Testis (tissue), 2 donors: ENCODE measurements around the gene TOX2.

Source experiments
- POLR2A ChIP-seq: fragments of 450-650 bp; IDR thresholded peaks from one replicate; pipeline ENCODE4 v1.6.1; 2017; ENCODE audit warnings: antibody characterized with exemption, mild to moderate bottlenecking, moderate library complexity
- TF ChIP-seq, protein P1 (sequence below), 3 experiments: fragments of 450-650 bp in 2 of 3; fragments of 200-600 bp in 1 of 3; sonication (generic) in 1 of 3; IDR thresholded peaks; one replicate each; pipeline ENCODE4 v1.5.1; 2016 to 2019; ENCODE audit warnings: antibody characterized with exemption in 3 of 3, mild to moderate bottlenecking in 2 of 3, moderate library complexity in 1 of 3

DNA sequence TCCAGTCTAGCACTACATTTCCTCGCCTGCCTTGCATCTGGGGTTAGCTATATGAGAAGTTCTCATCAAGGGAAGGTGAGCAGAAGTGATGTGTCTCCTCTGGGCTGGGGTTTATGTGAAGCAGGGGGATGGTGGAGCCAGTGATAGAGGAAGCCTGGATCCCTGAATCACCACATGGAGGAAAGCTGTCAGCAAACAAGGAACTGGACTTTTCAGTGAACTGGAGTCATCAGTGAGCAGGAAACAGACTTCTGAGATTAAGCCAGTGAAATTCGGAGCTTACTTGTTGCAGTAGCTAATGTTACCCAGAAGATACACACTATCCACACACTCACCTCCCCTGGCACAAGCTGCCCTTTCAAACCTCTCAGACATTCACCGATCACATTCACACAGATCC lies 13.4 kb upstream of the TOX2 start:
- TF ChIP-seq, protein P1, sequence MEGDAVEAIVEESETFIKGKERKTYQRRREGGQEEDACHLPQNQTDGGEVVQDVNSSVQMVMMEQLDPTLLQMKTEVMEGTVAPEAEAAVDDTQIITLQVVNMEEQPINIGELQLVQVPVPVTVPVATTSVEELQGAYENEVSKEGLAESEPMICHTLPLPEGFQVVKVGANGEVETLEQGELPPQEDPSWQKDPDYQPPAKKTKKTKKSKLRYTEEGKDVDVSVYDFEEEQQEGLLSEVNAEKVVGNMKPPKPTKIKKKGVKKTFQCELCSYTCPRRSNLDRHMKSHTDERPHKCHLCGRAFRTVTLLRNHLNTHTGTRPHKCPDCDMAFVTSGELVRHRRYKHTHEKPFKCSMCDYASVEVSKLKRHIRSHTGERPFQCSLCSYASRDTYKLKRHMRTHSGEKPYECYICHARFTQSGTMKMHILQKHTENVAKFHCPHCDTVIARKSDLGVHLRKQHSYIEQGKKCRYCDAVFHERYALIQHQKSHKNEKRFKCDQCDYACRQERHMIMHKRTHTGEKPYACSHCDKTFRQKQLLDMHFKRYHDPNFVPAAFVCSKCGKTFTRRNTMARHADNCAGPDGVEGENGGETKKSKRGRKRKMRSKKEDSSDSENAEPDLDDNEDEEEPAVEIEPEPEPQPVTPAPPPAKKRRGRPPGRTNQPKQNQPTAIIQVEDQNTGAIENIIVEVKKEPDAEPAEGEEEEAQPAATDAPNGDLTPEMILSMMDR (IDR thresholded peaks at IDR 0.05): no peak
- TF ChIP-seq POLR2A: no peak
